ENCODE data around the gene GPX4.

The GPX4 gene

GRCh38 chr19:1146858-1147780, 43.3 kb downstream of the GPX4 start:
- Histone ChIP-seq H3K27ac (no peak overlapping the region), H3K4me3 (no peak overlapping the region)
- TF ChIP-seq CTCF (IDR thresholded peaks at IDR 0.05): no peak
- DNase-seq (ENCODE audit: low spot score): no peak

- Histone ChIP-seq H3K27ac (no peak overlapping the region), H3K4me3 (no peak overlapping the region)
- TF ChIP-seq CTCF (IDR thresholded peaks at IDR 0.05): no peak
- no peak for DNase-seq (ENCODE audit: low spot score)
Observed at GRCh38 chr19:1147934-1148549, 44.2 kb downstream of the GPX4 start.

GRCh38 chr19:1149259-1150045, 45.7 kb downstream of the GPX4 start:
- TF ChIP-seq CTCF (IDR thresholded peaks at IDR 0.05): no peak
- peak overlapping the region in 1 of 2 donors; percentile 12 for H3K27ac ChIP-seq
- DNase-seq (ENCODE audit: low spot score): no peak
- H3K4me3 ChIP-seq: no peak overlapping the region

- H3K27ac ChIP-seq: peak overlapping the region in 1 of 2 donors; percentile 12
- no peak for DNase-seq (ENCODE audit: low spot score)
- TF ChIP-seq CTCF (IDR thresholded peaks at IDR 0.05): no peak
- no peak overlapping the region for H3K4me3 ChIP-seq
Observed at GRCh38 chr19:1150333-1151036, 46.7 kb downstream of the GPX4 start.

GRCh38 chr19:1151037-1151724, 47.4 kb downstream of the GPX4 start:
- Histone ChIP-seq H3K4me3 (peak overlapping the region; percentile 65), H3K27ac (peak overlapping the region; percentile 37 to 87)
- no peak for TF ChIP-seq CTCF (IDR thresholded peaks at IDR 0.05)
- DNase-seq (ENCODE audit: low spot score): no peak
